Fibroblast of mammary gland (primary cell): ENCODE data around the gene FRMD5.

Experiments used
- DNase-seq: peaks from one replicate; pipeline ENCODE4 v3.0.0-alpha.2; 2010; ENCODE audit warnings: low read depth
- H3K4me3 ChIP-seq: 2 replicates; pipeline ENCODE4 v1.5.1; 2011; ENCODE audit warnings: low read depth, mild to moderate bottlenecking, low read length, moderate library complexity; ENCODE audit not compliant: control insufficient read depth
- TF ChIP-seq, protein P1 (sequence below): conservative IDR thresholded peaks from 2 replicates; pipeline ENCODE4 v1.5.1; 2011; ENCODE audit warnings: low read depth, low read length, inconsistent platforms; ENCODE audit not compliant: control insufficient read depth, insufficient read depth

Gene FRMD5

DNA sequence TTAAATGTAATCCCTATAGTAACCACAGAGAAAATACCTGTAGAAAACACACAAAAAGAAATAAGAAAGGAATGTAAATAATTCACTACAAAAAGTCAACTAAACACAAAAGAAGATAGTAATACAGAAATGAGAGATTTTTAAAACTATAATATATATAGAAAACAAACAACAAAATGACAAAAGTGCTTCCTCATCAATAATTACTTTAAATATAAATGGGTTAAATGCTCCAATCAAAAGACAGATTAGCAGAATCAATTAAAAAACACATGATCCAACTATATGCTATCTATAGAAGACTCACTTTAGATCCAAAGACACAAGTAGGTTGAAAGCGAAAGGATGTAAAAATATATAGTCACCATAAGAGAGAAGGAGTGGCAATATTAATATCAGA, 45.8 kb downstream of the FRMD5 start:
- no peak overlapping the region for H3K4me3 ChIP-seq
- no peak for DNase-seq
- TF ChIP-seq, protein P1, sequence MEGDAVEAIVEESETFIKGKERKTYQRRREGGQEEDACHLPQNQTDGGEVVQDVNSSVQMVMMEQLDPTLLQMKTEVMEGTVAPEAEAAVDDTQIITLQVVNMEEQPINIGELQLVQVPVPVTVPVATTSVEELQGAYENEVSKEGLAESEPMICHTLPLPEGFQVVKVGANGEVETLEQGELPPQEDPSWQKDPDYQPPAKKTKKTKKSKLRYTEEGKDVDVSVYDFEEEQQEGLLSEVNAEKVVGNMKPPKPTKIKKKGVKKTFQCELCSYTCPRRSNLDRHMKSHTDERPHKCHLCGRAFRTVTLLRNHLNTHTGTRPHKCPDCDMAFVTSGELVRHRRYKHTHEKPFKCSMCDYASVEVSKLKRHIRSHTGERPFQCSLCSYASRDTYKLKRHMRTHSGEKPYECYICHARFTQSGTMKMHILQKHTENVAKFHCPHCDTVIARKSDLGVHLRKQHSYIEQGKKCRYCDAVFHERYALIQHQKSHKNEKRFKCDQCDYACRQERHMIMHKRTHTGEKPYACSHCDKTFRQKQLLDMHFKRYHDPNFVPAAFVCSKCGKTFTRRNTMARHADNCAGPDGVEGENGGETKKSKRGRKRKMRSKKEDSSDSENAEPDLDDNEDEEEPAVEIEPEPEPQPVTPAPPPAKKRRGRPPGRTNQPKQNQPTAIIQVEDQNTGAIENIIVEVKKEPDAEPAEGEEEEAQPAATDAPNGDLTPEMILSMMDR: no peak

DNA sequence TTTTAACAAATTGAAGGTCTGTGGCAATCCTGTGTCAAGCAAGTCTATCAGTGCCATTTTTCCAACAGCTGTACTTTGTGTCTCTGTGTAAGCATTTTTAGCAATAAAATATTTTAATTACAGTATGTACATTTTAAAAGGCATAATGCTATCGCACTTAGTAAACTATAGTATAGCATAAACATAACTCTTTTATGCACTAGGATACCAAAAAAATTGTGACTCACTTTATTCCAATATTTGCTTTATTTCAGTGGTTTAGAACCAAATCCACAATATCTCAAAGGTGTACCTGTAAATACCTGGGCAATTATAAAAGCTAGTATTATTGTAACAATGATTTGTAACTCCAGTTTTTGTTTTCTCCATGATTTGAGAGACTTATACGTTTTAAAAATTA, 46.5 kb downstream of the FRMD5 start:
- H3K4me3 ChIP-seq: no peak overlapping the region
- no peak for DNase-seq
- TF ChIP-seq, protein P1: no peak

DNA sequence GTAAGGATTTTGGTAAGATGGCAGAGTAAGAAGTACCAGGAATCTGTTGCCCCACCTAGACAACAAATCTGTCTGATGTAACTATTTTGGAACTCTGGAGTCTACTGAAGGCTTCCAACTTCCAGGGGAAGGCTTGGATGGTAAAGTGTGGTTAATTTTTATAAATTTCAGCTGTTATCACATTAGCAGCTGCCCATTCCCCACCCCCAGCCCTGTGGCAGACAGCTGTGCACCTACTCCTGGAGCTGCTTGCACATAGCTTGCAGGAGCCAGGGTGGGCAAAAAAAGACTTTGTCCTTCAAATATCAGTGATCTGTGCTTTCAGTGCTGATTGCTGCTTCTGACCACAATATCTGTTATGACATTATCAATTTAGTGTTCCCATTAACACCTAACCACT, 47.4 kb downstream of the FRMD5 start:
- TF ChIP-seq, protein P1: no peak
- no peak overlapping the region for H3K4me3 ChIP-seq

DNA sequence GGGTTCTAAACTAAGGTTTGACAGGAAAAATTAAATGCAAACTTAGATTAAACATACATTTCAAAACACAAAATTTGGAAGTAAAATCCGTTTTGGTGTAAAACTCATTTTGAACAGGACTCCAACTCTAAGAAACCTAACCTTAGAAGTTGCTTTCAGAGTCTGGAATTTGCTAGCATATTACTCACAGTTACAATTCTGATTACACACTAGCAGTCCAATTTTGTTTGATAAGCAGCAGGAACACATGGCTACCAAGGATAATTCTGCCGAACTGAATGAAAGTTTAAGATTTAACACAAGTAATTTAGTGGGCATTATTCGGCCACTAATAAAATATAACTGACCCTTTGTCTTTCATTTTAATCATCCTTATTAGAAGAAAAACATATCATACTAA, 49.6 kb downstream of the FRMD5 start:
- TF ChIP-seq, protein P1: no peak
- no peak overlapping the region for H3K4me3 ChIP-seq
- no peak for DNase-seq

More for the DNA sequence above, 47.4 kb downstream of the FRMD5 start:
- DNase-seq: no peak

DNA sequence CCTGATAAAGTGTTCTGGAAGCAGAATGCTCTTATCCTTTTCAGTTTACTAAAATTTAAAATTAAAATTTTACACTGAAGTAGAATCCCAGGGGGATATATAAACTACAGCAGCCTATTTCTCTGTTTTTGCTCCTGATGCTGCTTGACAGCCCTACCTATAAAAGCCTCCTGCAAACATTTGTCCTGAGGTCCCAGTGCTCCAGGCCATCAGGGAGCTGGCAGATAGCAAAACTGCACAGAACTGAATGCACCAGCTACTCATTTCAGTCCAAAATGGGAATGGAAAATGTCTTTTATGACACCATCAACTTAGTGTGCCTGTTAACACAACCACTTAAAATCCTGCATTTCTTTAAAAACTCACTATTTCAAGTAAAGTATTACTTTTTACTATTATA, 50.1 kb downstream of the FRMD5 start:
- no peak overlapping the region for H3K4me3 ChIP-seq
- DNase-seq: no peak
- TF ChIP-seq, protein P1: no peak

DNA sequence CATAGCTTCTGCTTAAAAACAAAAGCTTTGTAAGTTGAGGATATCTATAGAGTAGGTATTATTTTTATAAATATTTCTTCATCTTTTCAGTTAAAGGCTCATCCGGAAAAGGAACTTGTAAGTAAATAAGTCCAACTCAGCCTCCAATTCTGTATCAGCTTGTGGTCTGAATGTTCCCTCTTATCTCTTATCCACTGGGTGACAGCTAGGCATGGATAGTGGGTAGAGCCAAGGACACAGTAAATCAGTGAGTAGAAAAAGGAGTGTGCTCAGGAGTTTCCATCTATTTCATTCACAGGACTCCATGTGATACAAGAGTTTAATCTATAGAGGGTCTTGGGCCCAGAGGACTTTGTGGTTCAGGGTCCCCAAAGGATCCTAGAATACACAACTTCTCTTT, 50.9 kb downstream of the FRMD5 start:
- TF ChIP-seq, protein P1: no peak
- no peak for DNase-seq
- no peak overlapping the region for H3K4me3 ChIP-seq

DNA sequence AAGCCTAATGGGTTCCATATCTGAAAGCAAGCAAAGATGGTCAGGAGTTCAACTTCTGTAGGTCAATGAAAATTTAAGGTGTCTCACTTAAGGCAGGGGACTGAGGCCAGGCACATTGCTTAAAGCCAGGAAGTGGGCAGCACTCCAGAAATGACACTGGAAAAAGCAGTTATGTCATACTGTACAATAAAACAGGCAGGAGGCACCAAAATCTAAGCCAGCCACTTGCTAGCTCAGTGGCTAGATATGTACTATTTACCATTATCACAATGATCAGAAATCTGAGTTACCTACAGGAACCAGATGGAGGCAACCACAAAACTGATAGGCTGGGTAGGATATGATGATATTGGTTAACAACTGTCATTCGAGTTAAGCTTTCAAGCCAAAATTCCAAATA, 57.3 kb downstream of the FRMD5 start:
- TF ChIP-seq, protein P1: no peak

More for the DNA sequence above, 57.3 kb downstream of the FRMD5 start:
- no peak overlapping the region for H3K4me3 ChIP-seq
- DNase-seq: peak; percentile 16
